NCI-H526 treated with DMSO at 0.1 percent for 48 hours (cell line): Measurements from ENCODE around the gene NHLH1.

ENCODE experiments used
- DNase-seq: peaks from one replicate; lab custom pipeline; 2025; lab: John Stamatoyannopoulos, UW

NHLH1 gene

GRCh38 chr1:160366731-160367515 lies at the start of gene NHLH1:
NHLH1 (plus strand) TSS chr1:160367071; CDS start chr1:160370732, 3,661 bp downstream.
- DNase-seq: peak; percentile 66

- DNase-seq: no peak
These were observed 44.0 kb upstream of the NHLH1 start for GRCh38 chr1:160322831-160323230.

GRCh38 chr1:160325252-160325651 lies 41.6 kb upstream of the NHLH1 start:
- no peak for DNase-seq

- DNase-seq: no peak
These were observed 40.5 kb upstream of the NHLH1 start for GRCh38 chr1:160326418-160326817.

GRCh38 chr1:160328184-160328583 lies 38.7 kb upstream of the NHLH1 start:
- DNase-seq: no peak

GRCh38 chr1:160330119-160330518 lies 36.8 kb upstream of the NHLH1 start:
- DNase-seq: no peak

GRCh38 chr1:160332516-160332915 lies 34.4 kb upstream of the NHLH1 start:
- DNase-seq: no peak

GRCh38 chr1:160338580-160338979 lies 28.3 kb upstream of the NHLH1 start:
- DNase-seq: no peak

- DNase-seq: no peak
These were observed 26.7 kb upstream of the NHLH1 start for GRCh38 chr1:160340146-160340545.

- DNase-seq: no peak
These were observed 26.0 kb upstream of the NHLH1 start for GRCh38 chr1:160340866-160341265.

GRCh38 chr1:160342526-160342925 lies 24.3 kb upstream of the NHLH1 start:
- DNase-seq: no peak

GRCh38 chr1:160342953-160343869 lies 23.7 kb upstream of the NHLH1 start, which contains the start of the genes COPA and NCSTN:
COPA (minus strand) TSS chr1:160343250; CDS start chr1:160343170, 80 bp downstream.
NCSTN (plus strand) TSS chr1:160343383; CDS start chr1:160343397, 14 bp downstream.
- peak; percentile 95 for DNase-seq

GRCh38 chr1:160344241-160344640 lies 22.6 kb upstream of the NHLH1 start:
- no peak for DNase-seq

- DNase-seq: no peak
These were observed 21.9 kb upstream of the NHLH1 start for GRCh38 chr1:160344936-160345335.

GRCh38 chr1:160346463-160346862 lies 20.4 kb upstream of the NHLH1 start:
- no peak for DNase-seq

GRCh38 chr1:160346958-160347357 lies 19.9 kb upstream of the NHLH1 start:
- DNase-seq: no peak

- DNase-seq: no peak
These were observed 15.2 kb upstream of the NHLH1 start for GRCh38 chr1:160351629-160352028.

GRCh38 chr1:160352555-160352954 lies 14.3 kb upstream of the NHLH1 start:
- no peak for DNase-seq

- no peak for DNase-seq
These were observed 13.6 kb upstream of the NHLH1 start for GRCh38 chr1:160353223-160353622.

GRCh38 chr1:160354388-160354985 lies 12.4 kb upstream of the NHLH1 start:
- peak; percentile 16 for DNase-seq

- DNase-seq: no peak
These were observed 9.4 kb upstream of the NHLH1 start for GRCh38 chr1:160357286-160358002.

- DNase-seq: no peak
These were observed 8.8 kb upstream of the NHLH1 start for GRCh38 chr1:160358073-160358472.
